Ramos (cell line): ENCODE results near the gene RASA2.
"Not testable (repeated sequence)": the region's sequence is repeated elsewhere in the genome, so short reads cannot be mapped to it uniquely, and the experiment has no call there.

Source experiments
- in situ Hi-C: fragments of 300-500 bp; cut with MboI; formaldehyde crosslinking; loops from one replicate; pipeline ENCODE4 v1.14.3; 2022; ENCODE audit warnings: low sequenced_read_pairs; ENCODE audit not compliant: unreplicated experiment

Gene RASA2

GRCh38 chr3:141619450-141619849 is 132.6 kb downstream of the RASA2 start:
- in situ Hi-C loops, result no loop called here

GRCh38 chr3:141623691-141624090 is 136.9 kb downstream of the RASA2 start:
- in situ Hi-C loops, result no loop called here

- in situ Hi-C loops, result no loop called here
Observed at GRCh38 chr3:141625506-141625905, 138.7 kb downstream of the RASA2 start.

- in situ Hi-C loops, result not testable (repeated sequence)
Observed at GRCh38 chr3:141628334-141628733, 141.5 kb downstream of the RASA2 start.

- in situ Hi-C loops, result not testable (repeated sequence)
Observed at GRCh38 chr3:141628868-141629441, 142.1 kb downstream of the RASA2 start.

- in situ Hi-C loops, result no loop called here
Observed at GRCh38 chr3:141629976-141630375, 143.1 kb downstream of the RASA2 start.

- in situ Hi-C loops, result no loop called here
Observed at GRCh38 chr3:141632779-141633374, 146.1 kb downstream of the RASA2 start.

GRCh38 chr3:141642215-141642614 is 155.4 kb downstream of the RASA2 start:
- in situ Hi-C loops, result loop anchor here (10.0 kb wide), 1 partner anchor 187 kb away; no protein-coding TSS in a partner anchor

GRCh38 chr3:141643391-141643790 is 156.6 kb downstream of the RASA2 start:
- in situ Hi-C loops, result loop anchor here (10.0 kb wide), 1 partner anchor 189 kb away; no protein-coding TSS in a partner anchor

- in situ Hi-C loops, result loop anchor here (10.0 kb wide), 1 partner anchor 189 kb away; no protein-coding TSS in a partner anchor
Observed at GRCh38 chr3:141643796-141644195, 157.0 kb downstream of the RASA2 start.

- in situ Hi-C loops, result loop anchor here (10.0 kb wide), 1 partner anchor 190 kb away; no protein-coding TSS in a partner anchor
Observed at GRCh38 chr3:141644931-141645330, 158.1 kb downstream of the RASA2 start.

- in situ Hi-C loops, result loop anchor here (10.0 kb wide), 1 partner anchor 192 kb away; no protein-coding TSS in a partner anchor
Observed at GRCh38 chr3:141646760-141647561, 160.1 kb downstream of the RASA2 start.

- in situ Hi-C loops, result loop anchor here (10.0 kb wide), 1 partner anchor 193 kb away; no protein-coding TSS in a partner anchor
Observed at GRCh38 chr3:141647562-141647915, 160.7 kb downstream of the RASA2 start.

- in situ Hi-C loops, result loop anchor here (10.0 kb wide), 1 partner anchor 193 kb away; no protein-coding TSS in a partner anchor
Observed at GRCh38 chr3:141648055-141648910, 161.5 kb downstream of the RASA2 start.

GRCh38 chr3:141649871-141650270 is 163.0 kb downstream of the RASA2 start:
- in situ Hi-C loops, result loop anchor here (10.0 kb wide), 1 partner anchor 195 kb away; no protein-coding TSS in a partner anchor

GRCh38 chr3:141650783-141651182 is 164.0 kb downstream of the RASA2 start:
- in situ Hi-C loops, result no loop called here

- in situ Hi-C loops, result no loop called here
Observed at GRCh38 chr3:141651409-141651808, 164.6 kb downstream of the RASA2 start.

GRCh38 chr3:141652349-141652748 is 165.5 kb downstream of the RASA2 start:
- in situ Hi-C loops, result no loop called here

GRCh38 chr3:141653847-141654246 is 167.0 kb downstream of the RASA2 start:
- in situ Hi-C loops, result no loop called here

- in situ Hi-C loops, result no loop called here
Observed at GRCh38 chr3:141655801-141656200, 169.0 kb downstream of the RASA2 start.
